HepG2 (cell line): ENCODE results near the gene PRKACA.

Experiments used
- ELK4 ChIP-seq: sonication (generic); formaldehyde crosslinking; IDR thresholded peaks from 2 replicates; pipeline ENCODE4 v1.9.0; 2021; ENCODE audit warnings: missing genetic modification reagents, borderline replicate concordance
- ERF ChIP-seq: IDR thresholded peaks from 2 replicates; pipeline ENCODE4 v1.6.1; 2018; ENCODE audit warnings: missing biosample characterization, missing genetic modification reagents
- MAX ChIP-seq: IDR thresholded peaks from 2 replicates; pipeline ENCODE4 v1.6.1; 2012; ENCODE audit warnings: inconsistent platforms
- YY1 ChIP-seq: IDR thresholded peaks from 2 replicates; pipeline ENCODE4 v1.6.1; 2011; ENCODE audit warnings: low read length, low read depth, moderate library complexity, mild to moderate bottlenecking; ENCODE audit not compliant: insufficient read depth, insufficient replicate concordance
- ZNF276 ChIP-seq: sonication (generic); formaldehyde crosslinking; IDR thresholded peaks from 2 replicates; pipeline ENCODE4 v1.4.0; 2020; ENCODE audit warnings: mild to moderate bottlenecking, low read depth, missing genetic modification reagents
- ZNF672 ChIP-seq: sonication (generic); formaldehyde crosslinking; IDR thresholded peaks from 2 replicates; pipeline ENCODE4 v1.8.1; 2022; ENCODE audit warnings: missing genetic modification reagents
- ZSCAN22 ChIP-seq: sonication (generic); formaldehyde crosslinking; IDR thresholded peaks from 2 replicates; pipeline ENCODE4 v1.4.0; 2020; ENCODE audit warnings: mild to moderate bottlenecking, missing genetic modification reagents
- TF ChIP-seq, protein P1 (sequence below): IDR thresholded peaks from 2 replicates; pipeline ENCODE4 v1.6.1; 2016
- TF ChIP-seq, protein P2 (sequence below): sonication (generic); formaldehyde crosslinking; conservative IDR thresholded peaks from 2 replicates; pipeline ENCODE4 v1.8.0; 2022; ENCODE audit warnings: low read depth, missing genetic modification reagents

DNA sequence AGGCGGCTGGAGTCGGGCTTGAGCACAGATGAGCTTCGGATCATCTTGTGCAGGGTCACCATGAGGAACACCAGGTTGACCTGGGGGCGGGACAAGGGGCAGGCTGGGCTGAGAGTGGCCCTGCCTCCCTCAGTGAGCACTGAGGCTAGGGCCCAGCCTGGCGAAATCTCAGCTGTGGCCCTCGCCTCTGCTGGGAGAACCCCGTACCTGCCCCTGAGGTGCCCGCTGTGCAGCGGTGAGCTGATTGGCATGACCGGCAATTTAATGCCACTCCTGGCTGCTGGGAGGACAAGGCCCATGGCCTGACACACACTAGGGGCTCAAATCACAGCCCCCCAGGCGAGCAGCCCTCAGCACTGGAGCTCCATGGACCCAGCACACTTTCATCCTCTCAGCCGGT, 38.6 kb upstream of the PRKACA start:
- TF ChIP-seq ZNF672 (CRISPR knock-in tag) (no peak), ELK4 (CRISPR knock-in tag) (no peak), ZSCAN22 (CRISPR knock-in tag) (no peak), YY1 (no peak), ERF (CRISPR knock-in tag) (no peak), MAX (no peak), ZNF276 (CRISPR knock-in tag) (no peak)
- TF ChIP-seq, protein P1, sequence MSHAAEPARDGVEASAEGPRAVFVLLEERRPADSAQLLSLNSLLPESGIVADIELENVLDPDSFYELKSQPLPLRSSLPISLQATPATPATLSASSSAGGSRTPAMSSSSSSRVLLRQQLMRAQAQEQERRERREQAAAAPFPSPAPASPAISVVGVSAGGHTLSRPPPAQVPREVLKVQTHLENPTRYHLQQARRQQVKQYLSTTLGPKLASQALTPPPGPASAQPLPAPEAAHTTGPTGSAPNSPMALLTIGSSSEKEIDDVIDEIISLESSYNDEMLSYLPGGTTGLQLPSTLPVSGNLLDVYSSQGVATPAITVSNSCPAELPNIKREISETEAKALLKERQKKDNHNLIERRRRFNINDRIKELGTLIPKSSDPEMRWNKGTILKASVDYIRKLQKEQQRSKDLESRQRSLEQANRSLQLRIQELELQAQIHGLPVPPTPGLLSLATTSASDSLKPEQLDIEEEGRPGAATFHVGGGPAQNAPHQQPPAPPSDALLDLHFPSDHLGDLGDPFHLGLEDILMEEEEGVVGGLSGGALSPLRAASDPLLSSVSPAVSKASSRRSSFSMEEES (CRISPR knock-in tag) = no peak
- TF ChIP-seq, protein P2, sequence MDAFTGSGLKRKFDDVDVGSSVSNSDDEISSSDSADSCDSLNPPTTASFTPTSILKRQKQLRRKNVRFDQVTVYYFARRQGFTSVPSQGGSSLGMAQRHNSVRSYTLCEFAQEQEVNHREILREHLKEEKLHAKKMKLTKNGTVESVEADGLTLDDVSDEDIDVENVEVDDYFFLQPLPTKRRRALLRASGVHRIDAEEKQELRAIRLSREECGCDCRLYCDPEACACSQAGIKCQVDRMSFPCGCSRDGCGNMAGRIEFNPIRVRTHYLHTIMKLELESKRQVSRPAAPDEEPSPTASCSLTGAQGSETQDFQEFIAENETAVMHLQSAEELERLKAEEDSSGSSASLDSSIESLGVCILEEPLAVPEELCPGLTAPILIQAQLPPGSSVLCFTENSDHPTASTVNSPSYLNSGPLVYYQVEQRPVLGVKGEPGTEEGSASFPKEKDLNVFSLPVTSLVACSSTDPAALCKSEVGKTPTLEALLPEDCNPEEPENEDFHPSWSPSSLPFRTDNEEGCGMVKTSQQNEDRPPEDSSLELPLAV (CRISPR knock-in tag) = no peak
